GM23248 (cell line): ENCODE measurements around the gene BRAF.

Experiments used
- EZH2 ChIP-seq: fragments of 200-600 bp; sonication (generic); IDR thresholded peaks from 2 replicates; pipeline ENCODE4 v1.6.1; 2018; ENCODE audit warnings: antibody characterized with exemption, mild to moderate bottlenecking; ENCODE audit not compliant: insufficient read depth, poor library complexity, severe bottlenecking
- EZH2phosphoT487 ChIP-seq: fragments of 200-600 bp; sonication (generic); IDR thresholded peaks from 2 replicates; pipeline ENCODE4 v1.6.1; 2018; ENCODE audit warnings: antibody characterized with exemption, moderate library complexity, mild to moderate bottlenecking, low read depth; ENCODE audit not compliant: insufficient read depth

DNA sequence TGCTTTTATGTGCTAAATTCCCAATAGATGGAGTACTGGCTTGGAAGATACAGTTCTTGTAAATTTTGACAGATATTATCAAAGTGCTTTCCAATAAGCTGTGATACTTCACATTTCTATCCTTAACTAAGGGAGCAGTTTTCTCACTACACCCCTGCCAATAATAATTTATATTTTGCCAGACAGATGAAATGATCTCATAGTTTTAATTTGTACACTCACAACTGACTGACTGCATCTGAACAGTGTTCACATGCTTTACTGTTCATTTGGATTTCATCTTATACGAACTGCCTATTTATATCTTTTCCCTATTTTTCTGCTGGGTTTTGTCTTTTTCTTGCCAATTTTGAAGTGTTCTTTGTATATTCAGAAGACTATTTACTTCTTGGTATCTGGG lies 96.0 kb downstream of the BRAF start:
- no peak for TF ChIP-seq EZH2phosphoT487
- no peak for TF ChIP-seq EZH2
